Activated CD8-positive, alpha-beta memory T cell treated with anti-CD3 and anti-CD28 coated beads, Interleukin-2, amount 50 U/mL, for 1 hour (primary cell): ENCODE results near the gene PLPP4.

Experiments used
- DNase-seq: peaks from one replicate; pipeline ENCODE4 v3.0.0-alpha.2; 2020; ENCODE audit errors: extremely low read depth

PLPP4 gene

GRCh38 chr10:120517196-120517595, 60.2 kb downstream of the PLPP4 start:
- no peak for DNase-seq

GRCh38 chr10:120517881-120518484, 61.0 kb downstream of the PLPP4 start:
- no peak for DNase-seq

GRCh38 chr10:120521880-120522279, 64.9 kb downstream of the PLPP4 start:
- no peak for DNase-seq

GRCh38 chr10:120527691-120528090, 70.7 kb downstream of the PLPP4 start:
- no peak for DNase-seq

- no peak for DNase-seq
Observed at GRCh38 chr10:120530699-120531098, 73.7 kb downstream of the PLPP4 start.

GRCh38 chr10:120538091-120538490, 81.1 kb downstream of the PLPP4 start:
- DNase-seq: no peak

GRCh38 chr10:120539076-120539475, 82.0 kb downstream of the PLPP4 start:
- no peak for DNase-seq

- no peak for DNase-seq
Observed at GRCh38 chr10:120540486-120540885, 83.5 kb downstream of the PLPP4 start.

GRCh38 chr10:120541984-120542383, 85.0 kb downstream of the PLPP4 start:
- no peak for DNase-seq

GRCh38 chr10:120542591-120542990, 85.6 kb downstream of the PLPP4 start:
- DNase-seq: no peak

- no peak for DNase-seq
Observed at GRCh38 chr10:120543291-120543690, 86.3 kb downstream of the PLPP4 start.

GRCh38 chr10:120548210-120548609, 91.2 kb downstream of the PLPP4 start:
- DNase-seq: no peak

- no peak for DNase-seq
Observed at GRCh38 chr10:120552262-120552661, 95.2 kb downstream of the PLPP4 start.

GRCh38 chr10:120553911-120554310, 96.9 kb downstream of the PLPP4 start:
- DNase-seq: no peak

GRCh38 chr10:120555436-120555835, 98.4 kb downstream of the PLPP4 start:
- no peak for DNase-seq

- DNase-seq: no peak
Observed at GRCh38 chr10:120555842-120556532, 99.0 kb downstream of the PLPP4 start.

- no peak for DNase-seq
Observed at GRCh38 chr10:120557311-120557710, 100.3 kb downstream of the PLPP4 start.

- no peak for DNase-seq
Observed at GRCh38 chr10:120559800-120560199, 102.8 kb downstream of the PLPP4 start.

- DNase-seq: no peak
Observed at GRCh38 chr10:120562956-120563355, 105.9 kb downstream of the PLPP4 start.

- DNase-seq: no peak
Observed at GRCh38 chr10:120570418-120570817, 113.4 kb downstream of the PLPP4 start.

- DNase-seq: no peak
Observed at GRCh38 chr10:120571266-120571665, 114.2 kb downstream of the PLPP4 start.

GRCh38 chr10:120572307-120572706, 115.3 kb downstream of the PLPP4 start:
- no peak for DNase-seq

GRCh38 chr10:120573355-120573754, 116.3 kb downstream of the PLPP4 start:
- no peak for DNase-seq

- DNase-seq: no peak
Observed at GRCh38 chr10:120574981-120575380, 118.0 kb downstream of the PLPP4 start.
